Natural killer cell (primary cell): ENCODE measurements around the gene CCDC136. TPM values are rescaled to one million over a fixed set of nuclear protein-coding genes. Genes with fewer than 3 reads are reported as not detected.

ENCODE experiments used
- ATAC-seq, 3 donors: fragments of 150-1000 bp in 2 of 3; fragments of 200-7000 bp in 1 of 3; cut with Tn5 transposase; 1 replicate in 1 of 3; 2 replicates in 2 of 3; pipeline ENCODE4 v1.10.0; 2021; ENCODE audit warnings: mild to moderate bottlenecking in 2 of 3, moderate library complexity in 2 of 3
- DNase-seq, 2 donors: peaks; one replicate each; pipeline versions ENCODE4 v3.0.0 to v3.0.0-alpha.2; 2013 to 2021; ENCODE audit warnings: mixed read lengths in 1 of 2
- H3K27ac ChIP-seq: one replicate; pipeline ENCODE4 v1.5.1; 2013; ENCODE audit warnings: mild to moderate bottlenecking, low read length
- H3K27me3 ChIP-seq: one replicate; pipeline ENCODE4 v1.6.1; 2013; ENCODE audit warnings: low read length; ENCODE audit not compliant: control insufficient read depth, insufficient read depth
- H3K36me3 ChIP-seq: one replicate; pipeline ENCODE4 v1.6.1; 2013; ENCODE audit warnings: low read length; ENCODE audit not compliant: control insufficient read depth, insufficient read depth
- H3K4me1 ChIP-seq: one replicate; pipeline ENCODE4 v1.6.1; 2013; ENCODE audit warnings: low read length; ENCODE audit not compliant: control insufficient read depth, insufficient read depth
- H3K4me3 ChIP-seq: one replicate; pipeline ENCODE4 v1.5.1; 2013; ENCODE audit warnings: low read length
- H3K9me3 ChIP-seq: one replicate; pipeline ENCODE4 v1.6.1; 2013; ENCODE audit warnings: low read length; ENCODE audit not compliant: control insufficient read depth, insufficient read depth
- H3K27ac Mint-ChIP-seq, 2 donors: one replicate each; pipeline ENCODE4 v1.8.0; 2022; ENCODE audit warnings: mild to moderate bottlenecking in 2 of 2, mixed read lengths in 2 of 2, moderate library complexity in 1 of 2
- H3K27me3 Mint-ChIP-seq, 2 donors: one replicate each; pipeline ENCODE4 v1.8.0; 2022; ENCODE audit warnings: low read depth in 2 of 2, mixed read lengths in 2 of 2
- H3K36me3 Mint-ChIP-seq: one replicate; pipeline ENCODE4 v1.8.0; 2022; ENCODE audit warnings: mixed read lengths
- H3K4me1 Mint-ChIP-seq, 2 donors: one replicate each; pipeline ENCODE4 v1.8.0; 2022; ENCODE audit warnings: mixed read lengths in 2 of 2
- H3K4me3 Mint-ChIP-seq: one replicate; pipeline ENCODE4 v1.8.0; 2022; ENCODE audit warnings: mild to moderate bottlenecking, moderate library complexity, mixed read lengths
- H3K9me3 Mint-ChIP-seq, 2 donors: one replicate each; pipeline ENCODE4 v1.8.0; 2022; ENCODE audit warnings: mixed read lengths in 2 of 2
- WGBS: methylation state at CpG from one replicate; pipeline ENCODE4 v1.1.7; 2013; ENCODE audit warnings: missing lambda C conversion rate; ENCODE audit not compliant: insufficient coverage; 5-methylcytosine and 5-hydroxymethylcytosine counted together
- intact Hi-C: fragments of 100-400 bp; cut with micrococcal nuclease; formaldehyde crosslinking; loops from one replicate; pipeline ENCODE4 v1.14.2; 2022
- total RNA-seq, 4 donors: library from RNA; stranded (reverse); fragments of 120-200 nt in 1 of 4; gene quantifications; one replicate each; pipeline versions ENCODE4 v1.2.3 to v1.2.4, GENCODE V29; 2013 to 2022
- TF ChIP-seq, protein P1 (sequence below): fragments of 200-600 bp; IDR thresholded peaks from one replicate; pipeline ENCODE4 v1.8.0; 2022; ENCODE audit warnings: antibody characterized with exemption

CCDC136 gene
- total RNA-seq, 3 donors from 2014 or later (not counting 1 experiment from before 2014, with no cell fraction given), result 10.9 to 17.5 (median 13.2) TPM

- H3K4me3 Mint-ChIP-seq, result no peak overlapping the region
- Histone ChIP-seq H3K4me3 (no peak overlapping the region), H3K27ac (no peak overlapping the region), H3K9me3 (no peaks in the 10 kb centered on the region), H3K36me3 (peaks cover 31% of the 10 kb centered on the region), H3K4me1 (no peaks in the 10 kb centered on the region), H3K27me3 (no peaks in the 10 kb centered on the region)
- H3K4me1 Mint-ChIP-seq, result no peaks in the 10 kb centered on the region
- peaks cover 4 to 7% of the 10 kb centered on the region in 2 donors for H3K9me3 Mint-ChIP-seq
- TF ChIP-seq, protein P1, sequence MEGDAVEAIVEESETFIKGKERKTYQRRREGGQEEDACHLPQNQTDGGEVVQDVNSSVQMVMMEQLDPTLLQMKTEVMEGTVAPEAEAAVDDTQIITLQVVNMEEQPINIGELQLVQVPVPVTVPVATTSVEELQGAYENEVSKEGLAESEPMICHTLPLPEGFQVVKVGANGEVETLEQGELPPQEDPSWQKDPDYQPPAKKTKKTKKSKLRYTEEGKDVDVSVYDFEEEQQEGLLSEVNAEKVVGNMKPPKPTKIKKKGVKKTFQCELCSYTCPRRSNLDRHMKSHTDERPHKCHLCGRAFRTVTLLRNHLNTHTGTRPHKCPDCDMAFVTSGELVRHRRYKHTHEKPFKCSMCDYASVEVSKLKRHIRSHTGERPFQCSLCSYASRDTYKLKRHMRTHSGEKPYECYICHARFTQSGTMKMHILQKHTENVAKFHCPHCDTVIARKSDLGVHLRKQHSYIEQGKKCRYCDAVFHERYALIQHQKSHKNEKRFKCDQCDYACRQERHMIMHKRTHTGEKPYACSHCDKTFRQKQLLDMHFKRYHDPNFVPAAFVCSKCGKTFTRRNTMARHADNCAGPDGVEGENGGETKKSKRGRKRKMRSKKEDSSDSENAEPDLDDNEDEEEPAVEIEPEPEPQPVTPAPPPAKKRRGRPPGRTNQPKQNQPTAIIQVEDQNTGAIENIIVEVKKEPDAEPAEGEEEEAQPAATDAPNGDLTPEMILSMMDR, result no peak
- peaks cover 28% of the 10 kb centered on the region for H3K36me3 Mint-ChIP-seq
- intact Hi-C loops, result no loop called here
- WGBS, result 98% methylated on average over 11 of the region's 13 CpGs
- ATAC-seq (no peak), DNase-seq (no peak)
- H3K27ac Mint-ChIP-seq, result no peak overlapping the region
- H3K27me3 Mint-ChIP-seq, result peaks cover 0 to 13% of the 10 kb centered on the region in 2 donors
Measured at GRCh38 chr7:128774029-128774689, 17.6 kb upstream of the CCDC136 start.

GRCh38 chr7:128774921-128775320 is 16.8 kb upstream of the CCDC136 start:
- Mint-ChIP-seq H3K27me3 (peaks cover 0 to 13% of the 10 kb centered on the region in 2 donors), H3K4me1 (no peaks in the 10 kb centered on the region), H3K36me3 (peaks cover 22% of the 10 kb centered on the region), H3K27ac (no peak overlapping the region), H3K4me3 (no peak overlapping the region), H3K9me3 (peaks cover 4 to 7% of the 10 kb centered on the region in 2 donors)
- 98% methylated on average over 7 of the region's 7 CpGs for WGBS
- TF ChIP-seq, protein P1, result no peak
- Histone ChIP-seq H3K4me3 (no peak overlapping the region), H3K27ac (no peak overlapping the region), H3K36me3 (peaks cover 23% of the 10 kb centered on the region), H3K27me3 (no peaks in the 10 kb centered on the region), H3K4me1 (no peaks in the 10 kb centered on the region), H3K9me3 (no peaks in the 10 kb centered on the region)
- DNase-seq (no peak), ATAC-seq (no peak)
- intact Hi-C loops, result no loop called here

DNA sequence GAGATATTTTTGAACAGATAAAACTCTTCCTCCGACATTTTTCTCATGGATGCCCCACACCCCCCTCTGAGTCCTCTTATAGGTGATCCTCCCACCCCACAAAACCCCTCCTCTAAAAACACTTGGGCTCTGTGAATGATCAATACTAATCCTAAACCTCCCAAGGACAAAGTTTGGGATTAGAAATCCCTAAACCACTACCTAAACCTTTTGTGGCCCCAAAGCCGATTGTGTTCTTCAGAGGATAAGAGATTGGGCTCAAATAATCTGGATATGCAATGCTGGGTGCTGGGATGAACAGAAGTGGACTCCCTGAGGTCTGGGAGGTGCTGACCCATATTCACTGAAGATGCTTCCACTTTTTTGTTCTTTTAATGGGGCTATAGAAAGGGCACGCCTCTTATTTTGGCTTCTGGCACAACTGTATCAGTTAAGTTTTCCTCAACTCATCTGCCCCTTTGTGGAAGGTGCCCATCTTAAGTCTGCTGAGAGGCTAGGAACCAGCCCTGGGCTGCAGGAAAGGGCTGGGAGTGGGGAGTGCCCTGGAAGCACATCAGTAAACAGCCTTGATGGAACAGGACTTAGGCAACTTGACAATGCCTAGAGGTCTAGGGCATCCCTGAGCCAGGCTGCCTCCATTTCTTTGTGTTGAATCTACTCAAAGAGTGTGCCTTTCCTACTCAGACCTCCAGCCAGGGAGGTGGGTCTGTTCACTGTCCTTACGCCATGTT is 15.9 kb upstream of the CCDC136 start, which contains the start of gene OPN1SW:
TSS of gene OPN1SW (minus strand) at position 51 of the 731 bp plus-strand sequence. CDS start at position 38, 13 bp downstream.
- Histone ChIP-seq H3K4me1 (no peaks in the 10 kb centered on the region), H3K9me3 (no peaks in the 10 kb centered on the region), H3K36me3 (peaks cover 14% of the 10 kb centered on the region), H3K27ac (no peak within 1 kb of the TSS), H3K27me3 (no peaks in the 10 kb centered on the region), H3K4me3 (no peak within 1 kb of the TSS)
- WGBS, result 98% methylated on average over 4 of the region's 4 CpGs
- peaks cover 4 to 7% of the 10 kb centered on the region in 2 donors for H3K9me3 Mint-ChIP-seq
- no peaks in the 10 kb centered on the region for H3K4me1 Mint-ChIP-seq
- DNase-seq (no peak), ATAC-seq (no peak)
- no peak within 1 kb of the TSS for H3K4me3 Mint-ChIP-seq
- no peak within 1 kb of the TSS for H3K27ac Mint-ChIP-seq
- intact Hi-C loops, result no loop called here
- TF ChIP-seq, protein P1, result no peak
- peaks cover 0 to 13% of the 10 kb centered on the region in 2 donors for H3K27me3 Mint-ChIP-seq
- H3K36me3 Mint-ChIP-seq, result peaks cover 22% of the 10 kb centered on the region
